OCI-LY7 (cell line): ENCODE measurements around the gene FKBP2. TPM values are rescaled to one million over a fixed set of nuclear protein-coding genes. Genes with fewer than 3 reads are reported as not detected.

ENCODE experiments used
- BruUV-seq: library from RNA; stranded (reverse); fragments of 400-500 nt; replicated peaks from 2 replicates; lab custom pipeline; 2021; lab: Mats Ljungman, UMichigan
- CTCF ChIA-PET: fragments of 300-600 bp; sonication (Branson Sonifier 250); formaldehyde crosslinking; loops from one replicate; lab custom pipeline; 2022; ENCODE audit warnings: antibody characterized with exemption; ENCODE audit not compliant: unreplicated experiment; lab: Charles Lee
- POLR2A ChIA-PET: fragments of 300-600 bp; sonication (Branson Sonifier 250); formaldehyde crosslinking; loops from one replicate; lab custom pipeline; 2022; ENCODE audit warnings: antibody characterized with exemption; lab: Charles Lee
- DNase-seq: peaks from one replicate; pipeline ENCODE4 v3.0.0-alpha.2; 2015; ENCODE audit warnings: low spot score
- H2AFZ ChIP-seq: fragments of 200-600 bp; sonication (generic), shearing (Covaris generic); 2 replicates; pipeline ENCODE4 v1.6.1; 2014; ENCODE audit warnings: mild to moderate bottlenecking, antibody characterized with exemption, low read length, moderate library complexity
- H3K27ac ChIP-seq: fragments of 200-600 bp; sonication (generic); 2 replicates; pipeline ENCODE4 v1.5.1; 2014; ENCODE audit warnings: mixed run types, low read depth, mild to moderate bottlenecking, moderate library complexity, low read length, inconsistent platforms; ENCODE audit not compliant: poor library complexity, severe bottlenecking
- H3K36me3 ChIP-seq: fragments of 200-600 bp; sonication (generic); 2 replicates; pipeline ENCODE4 v1.6.1; 2014; ENCODE audit warnings: mild to moderate bottlenecking, antibody characterized with exemption, low read length, moderate library complexity, mixed read lengths; ENCODE audit not compliant: insufficient read depth
- H3K4me1 ChIP-seq: fragments of 200-600 bp; sonication (generic); 2 replicates; pipeline ENCODE4 v1.5.1; 2014; ENCODE audit warnings: mild to moderate bottlenecking, low read length; ENCODE audit not compliant: insufficient read depth, poor library complexity, severe bottlenecking
- H3K4me2 ChIP-seq: fragments of 200-600 bp; sonication (generic); 2 replicates; pipeline ENCODE4 v1.6.1; 2014; ENCODE audit warnings: mild to moderate bottlenecking, low read length
- H3K4me3 ChIP-seq: fragments of 200-600 bp; sonication (generic); 2 replicates; pipeline ENCODE4 v1.5.1; 2014; ENCODE audit warnings: mild to moderate bottlenecking, low read depth, low read length; ENCODE audit not compliant: poor library complexity, severe bottlenecking
- H3K79me2 ChIP-seq: fragments of 200-600 bp; sonication (generic); 2 replicates; pipeline ENCODE4 v1.6.1; 2016; ENCODE audit warnings: low read depth, mild to moderate bottlenecking, low read length, moderate library complexity, mixed read lengths; ENCODE audit not compliant: insufficient read depth
- H3K9me2 ChIP-seq: fragments of 200-600 bp; sonication (generic); 2 replicates; pipeline ENCODE4 v1.6.1; 2016; ENCODE audit warnings: mild to moderate bottlenecking, low read length, mixed read lengths; ENCODE audit not compliant: insufficient read depth
- H3K9me3 ChIP-seq: fragments of 200-600 bp; sonication (generic); 2 replicates; pipeline ENCODE4 v1.6.1; 2014; ENCODE audit warnings: mild to moderate bottlenecking, mixed run types, low read length, mixed read lengths
- H4K20me1 ChIP-seq: fragments of 200-600 bp; sonication (generic); 2 replicates; pipeline ENCODE4 v1.6.1; 2014; ENCODE audit warnings: mild to moderate bottlenecking, antibody characterized with exemption, low read length, moderate library complexity, mixed read lengths; ENCODE audit not compliant: insufficient read depth
- CTCF ChIP-seq: fragments of 200-600 bp; sonication (generic); conservative IDR thresholded peaks from 2 replicates; pipeline ENCODE4 v1.5.1; 2014; ENCODE audit warnings: mild to moderate bottlenecking, antibody characterized with exemption, low read length, moderate library complexity, mixed read lengths
- EZH2phosphoT487 ChIP-seq: fragments of 200-600 bp; sonication (generic); IDR thresholded peaks from 2 replicates; pipeline ENCODE4 v1.6.1; 2018; ENCODE audit warnings: low read depth, borderline replicate concordance, mild to moderate bottlenecking, mixed run types, antibody characterized with exemption, low read length, moderate library complexity, mixed read lengths
- intact Hi-C: fragments of 100-400 bp; cut with micrococcal nuclease; formaldehyde crosslinking; loops from one replicate; pipeline ENCODE4 v1.10.0; 2022; ENCODE audit not compliant: unreplicated experiment
- total RNA-seq, 2 experiments: library from RNA; depleted of rRNA in 1 of 2; stranded (reverse); fragments of >200 nt in 1 of 2; shearing (Covaris generic) in 1 of 2; gene quantifications; 2 replicates each; pipeline ENCODE4 v1.2.3, GENCODE V29; 2014 to 2022

FKBP2 gene
- total RNA-seq, 2 experiments from 2014 or later, result 45.5 to 57.3 TPM

DNA sequence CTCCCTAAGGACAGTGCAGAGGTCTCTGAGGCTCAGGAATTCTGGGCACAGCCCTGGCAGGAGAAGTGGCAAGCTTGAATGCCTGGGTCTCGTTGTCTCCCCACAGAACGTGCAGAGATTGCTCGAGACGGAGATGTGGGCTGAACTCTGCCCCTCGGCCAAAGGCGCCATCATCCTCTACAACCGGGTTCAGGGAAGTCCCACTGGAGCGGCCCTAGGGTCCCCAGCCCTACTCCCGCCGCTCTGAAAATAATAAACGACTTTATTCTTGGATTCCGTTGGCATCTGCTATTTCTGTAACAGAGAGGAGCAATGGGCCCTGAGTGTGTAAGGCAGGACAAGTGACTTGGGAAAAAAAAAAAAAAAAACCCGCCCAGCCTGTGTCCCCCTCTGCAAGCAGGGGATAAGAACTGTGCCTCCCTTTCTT is 11.1 kb upstream of the FKBP2 start:
- BruUV-seq, result no TSS peak
- ChIA-PET CTCF (no interaction called here), POLR2A (interaction anchor here (0.7 to 1.0 kb wide), 3 partner anchors 15 to 106 kb away, joined by 4 to 6 read pairs (median 4); no protein-coding TSS in a partner anchor)
- peaks cover 8% of the 10 kb centered on the region; the same call in 1 of the 2 replicates for H3K79me2 ChIP-seq
- TF ChIP-seq EZH2phosphoT487 (no peak), CTCF (no peak)
- H3K27ac ChIP-seq, result peak overlapping the region; percentile 66
- peak overlapping the region; percentile 72 for H3K4me3 ChIP-seq
- peak overlapping the region; percentile 54; the same call in 1 of the 2 replicates for H2AFZ ChIP-seq
- H3K9me2 ChIP-seq, result no peaks in the 10 kb centered on the region
- peaks cover 4% of the 10 kb centered on the region; the same call in 1 of the 2 replicates for H3K36me3 ChIP-seq
- no peaks in the 10 kb centered on the region for H3K9me3 ChIP-seq
- H4K20me1 ChIP-seq, result no peaks in the 10 kb centered on the region
- peaks cover 50% of the 10 kb centered on the region for H3K4me1 ChIP-seq
- intact Hi-C loops, result loop anchor here (1.0 kb wide), 1 partner anchor 11 kb away; no protein-coding TSS in a partner anchor
- no peak for DNase-seq
- H3K4me2 ChIP-seq, result peak overlapping the region; percentile 94

GRCh38 chr11:64230171-64230984 is 10.5 kb upstream of the FKBP2 start, which contains the start of gene DNAJC4:
Gene DNAJC4, plus strand, starts transcription at chr11:64230548. Its CDS starts 307 bp downstream, at chr11:64230855.
- intact Hi-C loops, result loop anchor here (1.0 kb wide), 1 partner anchor 10 kb away; no protein-coding TSS in a partner anchor

More at GRCh38 chr11:64230171-64230984, 10.5 kb upstream of the FKBP2 start, which contains the start of gene DNAJC4:
- H3K79me2 ChIP-seq, result peaks cover 8% of the 10 kb centered on the region; the same call in 1 of the 2 replicates
- peaks cover 50% of the 10 kb centered on the region for H3K4me1 ChIP-seq
- H2AFZ ChIP-seq, result peak within 1 kb of the TSS; percentile 54
- H3K4me2 ChIP-seq, result peak within 1 kb of the TSS; percentile 94
- H3K27ac ChIP-seq, result peak within 1 kb of the TSS; percentile 66
- ChIA-PET CTCF (no interaction called here), POLR2A (interaction anchor here (0.6 to 1.0 kb wide), 3 partner anchors 11 to 1640 kb away, joined by 3 to 4 read pairs (median 4); partner anchors contain the start of gene FKBP2)
- DNase-seq, result peak; percentile 95
- no TSS peak for BruUV-seq
- no peaks in the 10 kb centered on the region for H3K9me2 ChIP-seq
- no peaks in the 10 kb centered on the region for H3K9me3 ChIP-seq
- H3K36me3 ChIP-seq, result no peaks in the 10 kb centered on the region
- no peaks in the 10 kb centered on the region for H4K20me1 ChIP-seq
- H3K4me3 ChIP-seq, result peak within 1 kb of the TSS; percentile 72
- TF ChIP-seq CTCF (no peak), EZH2phosphoT487 (no peak)
